ENCODE measurements around the gene TBXAS1. TPM values are rescaled to one million over a fixed set of nuclear protein-coding genes. Genes with fewer than 3 reads are reported as not detected.

The TBXAS1 gene
- total and polyA plus RNA-seq, 4 donors: 4.1 to 22.4 (median 12.2) TPM

DNA sequence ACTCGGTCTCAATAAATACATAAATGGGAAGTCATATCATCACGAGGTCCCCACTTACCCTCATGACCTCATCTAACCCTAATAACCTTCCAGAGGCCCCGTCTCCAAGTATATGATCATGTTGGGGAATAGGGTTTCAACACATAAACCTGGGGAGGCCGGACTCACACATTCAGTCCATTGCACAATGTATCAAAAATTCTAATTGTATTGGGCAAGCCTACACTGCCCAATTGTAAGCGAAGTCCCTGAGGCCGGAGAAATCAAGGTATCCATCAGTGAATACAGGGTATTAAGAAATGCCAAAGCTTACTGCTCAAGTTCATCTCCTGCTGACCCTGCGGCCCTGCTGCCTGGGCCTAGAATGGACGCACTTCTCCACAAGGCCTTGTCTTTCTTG, 164.1 kb downstream of the TBXAS1 start (continued):
- TF ChIP-seq GABPA (IDR thresholded peaks at IDR 0.05 in 1 of 2, conservative IDR thresholded peaks at IDR 0.05 in 1 of 2): no peak
- no peak for TF ChIP-seq HNF4G (IDR thresholded peaks at IDR 0.05)
- TF ChIP-seq FOXA1 (IDR thresholded peaks at IDR 0.05): no peak

DNA sequence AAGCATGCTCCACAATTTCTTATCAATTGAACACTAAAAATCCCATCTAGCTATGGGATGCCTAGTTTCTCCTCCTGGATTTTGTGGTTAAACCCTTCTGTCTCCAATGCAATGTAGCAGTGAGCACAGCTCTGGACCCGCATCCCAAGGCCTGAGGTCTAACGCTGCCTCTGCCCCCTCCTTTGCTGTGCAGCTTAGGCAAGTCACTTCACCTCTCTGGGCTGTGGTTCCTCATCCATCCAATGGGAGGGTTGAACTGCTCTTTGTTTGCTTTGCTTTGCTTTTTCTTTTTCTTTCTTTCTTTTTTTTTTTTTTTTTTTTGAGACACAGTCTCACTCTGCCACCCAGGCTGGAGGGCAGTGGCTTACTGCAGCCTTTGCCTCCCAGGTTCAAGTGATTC, 164.5 kb downstream of the TBXAS1 start:
- TF ChIP-seq RAD21 (IDR thresholded peaks at IDR 0.05) (no peak), SP1 (IDR thresholded peaks at IDR 0.05) (no peak), JUND (IDR thresholded peaks at IDR 0.05) (no peak), HNF4A (conservative IDR thresholded peaks at IDR 0.05) (no peak), EGR1 (IDR thresholded peaks at IDR 0.05; ENCODE audit: low read depth in 2 of 2) (no peak), FOXA1 (IDR thresholded peaks at IDR 0.05) (no peak), TAF1 (conservative IDR thresholded peaks at IDR 0.05) (no peak), NR2F2 (IDR thresholded peaks at IDR 0.05) (no peak), YY1 (IDR thresholded peaks at IDR 0.05) (no peak), HNF4G (IDR thresholded peaks at IDR 0.05) (no peak), GABPA (IDR thresholded peaks at IDR 0.05 in 1 of 2, conservative IDR thresholded peaks at IDR 0.05 in 1 of 2) (no peak), RXRA (IDR thresholded peaks at IDR 0.05) (no peak), FOXA2 (IDR thresholded peaks at IDR 0.05) (no peak)
- TF ChIP-seq, protein P1, sequence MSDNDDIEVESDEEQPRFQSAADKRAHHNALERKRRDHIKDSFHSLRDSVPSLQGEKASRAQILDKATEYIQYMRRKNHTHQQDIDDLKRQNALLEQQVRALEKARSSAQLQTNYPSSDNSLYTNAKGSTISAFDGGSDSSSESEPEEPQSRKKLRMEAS (IDR thresholded peaks at IDR 0.05): no peak
- TF ChIP-seq, protein P2, sequence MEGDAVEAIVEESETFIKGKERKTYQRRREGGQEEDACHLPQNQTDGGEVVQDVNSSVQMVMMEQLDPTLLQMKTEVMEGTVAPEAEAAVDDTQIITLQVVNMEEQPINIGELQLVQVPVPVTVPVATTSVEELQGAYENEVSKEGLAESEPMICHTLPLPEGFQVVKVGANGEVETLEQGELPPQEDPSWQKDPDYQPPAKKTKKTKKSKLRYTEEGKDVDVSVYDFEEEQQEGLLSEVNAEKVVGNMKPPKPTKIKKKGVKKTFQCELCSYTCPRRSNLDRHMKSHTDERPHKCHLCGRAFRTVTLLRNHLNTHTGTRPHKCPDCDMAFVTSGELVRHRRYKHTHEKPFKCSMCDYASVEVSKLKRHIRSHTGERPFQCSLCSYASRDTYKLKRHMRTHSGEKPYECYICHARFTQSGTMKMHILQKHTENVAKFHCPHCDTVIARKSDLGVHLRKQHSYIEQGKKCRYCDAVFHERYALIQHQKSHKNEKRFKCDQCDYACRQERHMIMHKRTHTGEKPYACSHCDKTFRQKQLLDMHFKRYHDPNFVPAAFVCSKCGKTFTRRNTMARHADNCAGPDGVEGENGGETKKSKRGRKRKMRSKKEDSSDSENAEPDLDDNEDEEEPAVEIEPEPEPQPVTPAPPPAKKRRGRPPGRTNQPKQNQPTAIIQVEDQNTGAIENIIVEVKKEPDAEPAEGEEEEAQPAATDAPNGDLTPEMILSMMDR (IDR thresholded peaks at IDR 0.05; ENCODE audit: low read depth, low read length, missing input control): no peak
- TF ChIP-seq, protein P3, sequence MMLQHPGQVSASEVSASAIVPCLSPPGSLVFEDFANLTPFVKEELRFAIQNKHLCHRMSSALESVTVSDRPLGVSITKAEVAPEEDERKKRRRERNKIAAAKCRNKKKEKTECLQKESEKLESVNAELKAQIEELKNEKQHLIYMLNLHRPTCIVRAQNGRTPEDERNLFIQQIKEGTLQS (IDR thresholded peaks at IDR 0.05): no peak
- TF ChIP-seq, protein P4, sequence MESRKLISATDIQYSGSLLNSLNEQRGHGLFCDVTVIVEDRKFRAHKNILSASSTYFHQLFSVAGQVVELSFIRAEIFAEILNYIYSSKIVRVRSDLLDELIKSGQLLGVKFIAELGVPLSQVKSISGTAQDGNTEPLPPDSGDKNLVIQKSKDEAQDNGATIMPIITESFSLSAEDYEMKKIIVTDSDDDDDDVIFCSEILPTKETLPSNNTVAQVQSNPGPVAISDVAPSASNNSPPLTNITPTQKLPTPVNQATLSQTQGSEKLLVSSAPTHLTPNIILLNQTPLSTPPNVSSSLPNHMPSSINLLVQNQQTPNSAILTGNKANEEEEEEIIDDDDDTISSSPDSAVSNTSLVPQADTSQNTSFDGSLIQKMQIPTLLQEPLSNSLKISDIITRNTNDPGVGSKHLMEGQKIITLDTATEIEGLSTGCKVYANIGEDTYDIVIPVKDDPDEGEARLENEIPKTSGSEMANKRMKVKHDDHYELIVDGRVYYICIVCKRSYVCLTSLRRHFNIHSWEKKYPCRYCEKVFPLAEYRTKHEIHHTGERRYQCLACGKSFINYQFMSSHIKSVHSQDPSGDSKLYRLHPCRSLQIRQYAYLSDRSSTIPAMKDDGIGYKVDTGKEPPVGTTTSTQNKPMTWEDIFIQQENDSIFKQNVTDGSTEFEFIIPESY (IDR thresholded peaks at IDR 0.05): no peak
- TF ChIP-seq, protein P5, sequence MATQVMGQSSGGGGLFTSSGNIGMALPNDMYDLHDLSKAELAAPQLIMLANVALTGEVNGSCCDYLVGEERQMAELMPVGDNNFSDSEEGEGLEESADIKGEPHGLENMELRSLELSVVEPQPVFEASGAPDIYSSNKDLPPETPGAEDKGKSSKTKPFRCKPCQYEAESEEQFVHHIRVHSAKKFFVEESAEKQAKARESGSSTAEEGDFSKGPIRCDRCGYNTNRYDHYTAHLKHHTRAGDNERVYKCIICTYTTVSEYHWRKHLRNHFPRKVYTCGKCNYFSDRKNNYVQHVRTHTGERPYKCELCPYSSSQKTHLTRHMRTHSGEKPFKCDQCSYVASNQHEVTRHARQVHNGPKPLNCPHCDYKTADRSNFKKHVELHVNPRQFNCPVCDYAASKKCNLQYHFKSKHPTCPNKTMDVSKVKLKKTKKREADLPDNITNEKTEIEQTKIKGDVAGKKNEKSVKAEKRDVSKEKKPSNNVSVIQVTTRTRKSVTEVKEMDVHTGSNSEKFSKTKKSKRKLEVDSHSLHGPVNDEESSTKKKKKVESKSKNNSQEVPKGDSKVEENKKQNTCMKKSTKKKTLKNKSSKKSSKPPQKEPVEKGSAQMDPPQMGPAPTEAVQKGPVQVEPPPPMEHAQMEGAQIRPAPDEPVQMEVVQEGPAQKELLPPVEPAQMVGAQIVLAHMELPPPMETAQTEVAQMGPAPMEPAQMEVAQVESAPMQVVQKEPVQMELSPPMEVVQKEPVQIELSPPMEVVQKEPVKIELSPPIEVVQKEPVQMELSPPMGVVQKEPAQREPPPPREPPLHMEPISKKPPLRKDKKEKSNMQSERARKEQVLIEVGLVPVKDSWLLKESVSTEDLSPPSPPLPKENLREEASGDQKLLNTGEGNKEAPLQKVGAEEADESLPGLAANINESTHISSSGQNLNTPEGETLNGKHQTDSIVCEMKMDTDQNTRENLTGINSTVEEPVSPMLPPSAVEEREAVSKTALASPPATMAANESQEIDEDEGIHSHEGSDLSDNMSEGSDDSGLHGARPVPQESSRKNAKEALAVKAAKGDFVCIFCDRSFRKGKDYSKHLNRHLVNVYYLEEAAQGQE (IDR thresholded peaks at IDR 0.05): no peak
- no peaks in the 10 kb centered on the region for H3K27me3 ChIP-seq (ENCODE audit: control insufficient read depth in 4 of 4, insufficient read depth in 4 of 4, low read length in 3 of 4)
- no peaks in the 10 kb centered on the region for H3K36me3 ChIP-seq (ENCODE audit: control insufficient read depth in 4 of 4, insufficient read depth in 3 of 4, low read depth in 1 of 4, low read length in 3 of 4)
- no peak overlapping the region for H3K4me3 ChIP-seq (ENCODE audit: low read depth in 1 of 3, low read length in 3 of 3)
- H3K9ac ChIP-seq (ENCODE audit: low read depth in 1 of 2, low read length in 2 of 2): no peak overlapping the region
- no peak overlapping the region for H3K27ac ChIP-seq (ENCODE audit: low read depth in 1 of 2, low read length in 2 of 2)
- WGBS: 97% methylated on average over 2 of the region's 2 CpGs
- peaks cover 0 to 6% (median 0%) of the 10 kb centered on the region in 4 donors for H3K4me1 ChIP-seq (ENCODE audit: control insufficient read depth in 4 of 4, insufficient read depth in 4 of 4, low read length in 3 of 4)
- H3K9me3 ChIP-seq (ENCODE audit: control insufficient read depth in 4 of 4, low read length in 3 of 4): no peaks in the 10 kb centered on the region
- no peak for DNase-seq (ENCODE audit: low spot score)

All from liver (tissue), 9 donors.